Measurements from ENCODE around the gene DIDO1.

DNA sequence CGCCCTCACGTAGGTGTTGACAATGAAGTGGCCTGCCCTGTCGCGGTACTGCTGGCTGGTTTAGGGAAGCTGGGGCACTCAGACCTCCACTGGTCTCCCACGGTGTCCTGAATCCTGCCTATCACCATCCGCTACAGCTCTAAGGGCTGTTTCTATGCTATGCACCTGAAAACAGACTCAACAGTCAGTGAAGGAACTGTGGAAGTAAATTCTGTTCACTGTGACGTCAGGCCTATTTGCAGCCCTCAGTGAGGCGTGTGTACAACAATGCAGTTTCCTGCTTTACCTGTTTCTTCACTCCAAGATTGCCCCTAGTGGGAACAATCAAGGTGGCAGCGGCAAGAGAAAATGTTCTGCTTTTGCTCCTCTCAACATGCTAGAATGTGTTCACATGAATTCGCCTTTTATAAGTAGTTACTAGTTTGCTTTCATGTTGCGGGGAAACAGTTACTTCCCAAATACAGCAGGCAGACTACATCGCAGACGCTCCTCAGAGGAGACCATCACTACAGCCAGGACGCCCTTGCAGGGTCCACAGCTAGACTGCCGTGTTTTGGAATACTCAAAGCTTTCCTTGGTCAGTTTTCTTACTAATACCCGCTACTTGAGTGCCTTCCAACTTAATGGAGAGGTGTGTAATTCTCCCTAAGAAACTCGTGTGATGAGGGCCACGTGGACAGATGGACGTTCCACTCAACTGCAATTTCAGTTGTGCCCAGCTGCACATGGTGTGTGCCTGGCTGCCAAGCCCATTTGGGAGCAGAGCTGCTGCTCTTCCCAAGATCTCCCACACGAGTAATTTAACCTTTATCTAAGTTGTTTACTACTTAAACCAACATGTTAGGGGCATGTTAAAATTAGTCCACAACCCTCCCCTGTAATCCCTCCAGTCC lies 25.4 kb downstream of the DIDO1 start:
- TF ChIP-seq CTCF (IDR thresholded peaks at IDR 0.05; ENCODE audit: low read depth, low read length), result no peak
- TF ChIP-seq EZH2phosphoT487 (IDR thresholded peaks at IDR 0.05; ENCODE audit: low read depth), result no peak
